MCF 10A (cell line): ENCODE measurements around the gene ZNF800. TPM values are rescaled to one million over a fixed set of nuclear protein-coding genes. Genes with fewer than 3 reads are reported as not detected.

Experiments
- BruUV-seq: library from RNA; stranded (reverse); fragments of 400-500 nt; replicated peaks from 2 replicates; lab custom pipeline; 2021; lab: Mats Ljungman, UMichigan
- CTCF ChIA-PET: fragments of 300-600 bp; sonication (Branson Sonifier 250); formaldehyde crosslinking; extraction: SDS; loops from one replicate; lab custom pipeline; 2021; ENCODE audit warnings: antibody characterized with exemption, inconsistent platforms; lab: Yijun Ruan, JAX
- POLR2A ChIA-PET: fragments of 300-600, 350-650 bp; sonication (Branson Sonifier 250); formaldehyde crosslinking; extraction: SDS; loops from one replicate; lab custom pipeline; 2020; ENCODE audit warnings: antibody characterized with exemption, inconsistent platforms; lab: Yijun Ruan, JAX
- DNase-seq: peaks from one replicate; pipeline ENCODE4 v3.0.0-alpha.2; 2018; ENCODE audit not compliant: unreplicated experiment
- H3K27ac Mint-ChIP-seq: one replicate; pipeline ENCODE4 v1.8.0; 2022; ENCODE audit warnings: mild to moderate bottlenecking, low read depth, mixed read lengths; ENCODE audit not compliant: unreplicated experiment
- H3K27me3 Mint-ChIP-seq: one replicate; pipeline ENCODE4 v1.8.0; 2022; ENCODE audit warnings: mixed read lengths; ENCODE audit not compliant: insufficient read depth, unreplicated experiment
- H3K36me3 Mint-ChIP-seq: one replicate; pipeline ENCODE4 v1.8.0; 2022; ENCODE audit warnings: mild to moderate bottlenecking, moderate library complexity, mixed read lengths; ENCODE audit not compliant: insufficient read depth, unreplicated experiment
- H3K4me1 Mint-ChIP-seq: one replicate; pipeline ENCODE4 v1.8.0; 2022; ENCODE audit warnings: mixed read lengths; ENCODE audit not compliant: insufficient read depth, unreplicated experiment
- H3K4me3 Mint-ChIP-seq: one replicate; pipeline ENCODE4 v1.8.0; 2022; ENCODE audit warnings: mild to moderate bottlenecking, moderate library complexity, mixed read lengths; ENCODE audit not compliant: unreplicated experiment
- H3K9me3 Mint-ChIP-seq: one replicate; pipeline ENCODE4 v1.8.0; 2022; ENCODE audit warnings: mixed read lengths; ENCODE audit not compliant: unreplicated experiment
- CTCF ChIP-seq: fragments of 200-600 bp; IDR thresholded peaks from one replicate; pipeline ENCODE4 v1.8.0; 2022; ENCODE audit warnings: antibody characterized with exemption, mild to moderate bottlenecking; ENCODE audit not compliant: unreplicated experiment
- intact Hi-C: fragments of 100-400 bp; cut with micrococcal nuclease; formaldehyde crosslinking; loops from 2 replicates; pipeline ENCODE4 v1.14.1; 2022
- total RNA-seq: library from RNA; stranded (reverse); gene quantifications from 2 replicates; pipeline ENCODE4 v1.2.3, GENCODE V29; 2022

ZNF800 gene
- total RNA-seq, 1 experiment from 2014 or later, result 51.7 TPM

- Mint-ChIP-seq H3K27me3 (peaks cover 4% of the 10 kb centered on the region), H3K36me3 (no peaks in the 10 kb centered on the region), H3K4me3 (no peak overlapping the region), H3K4me1 (peaks cover 7% of the 10 kb centered on the region), H3K27ac (no peak overlapping the region), H3K9me3 (peaks cover 8% of the 10 kb centered on the region)
- POLR2A ChIA-PET, result no interaction called here
- DNase-seq, result no peak
- BruUV-seq, result no TSS peak
- intact Hi-C loops, result no loop called here
- CTCF ChIA-PET, result no interaction called here
- no peak for TF ChIP-seq CTCF
Observed at GRCh38 chr7:127417346-127417745, 24.8 kb upstream of the ZNF800 start.

GRCh38 chr7:127415060-127415742 lies 22.7 kb upstream of the ZNF800 start:
- Mint-ChIP-seq H3K27me3 (peaks cover 24% of the 10 kb centered on the region), H3K36me3 (no peaks in the 10 kb centered on the region), H3K9me3 (peaks cover 8% of the 10 kb centered on the region), H3K4me1 (peaks cover 15% of the 10 kb centered on the region), H3K27ac (no peak overlapping the region), H3K4me3 (no peak overlapping the region)
- BruUV-seq, result no TSS peak
- no peak for TF ChIP-seq CTCF
- intact Hi-C loops, result no loop called here
- DNase-seq, result no peak
- CTCF ChIA-PET, result no interaction called here
- POLR2A ChIA-PET, result no interaction called here

GRCh38 chr7:127413962-127414361 lies 21.5 kb upstream of the ZNF800 start:
- DNase-seq, result no peak
- H3K4me3 Mint-ChIP-seq, result no peak overlapping the region
- no TSS peak for BruUV-seq
- H3K9me3 Mint-ChIP-seq, result peaks cover 8% of the 10 kb centered on the region
- H3K27ac Mint-ChIP-seq, result no peak overlapping the region
- no peaks in the 10 kb centered on the region for H3K36me3 Mint-ChIP-seq
- peaks cover 15% of the 10 kb centered on the region for H3K4me1 Mint-ChIP-seq
- POLR2A ChIA-PET, result interaction anchor here (1.3 kb wide), 1 partner anchor 22 kb away, joined by 4 read pairs; the partner anchor contains the start of gene ZNF800
- no peak for TF ChIP-seq CTCF
- peaks cover 24% of the 10 kb centered on the region for H3K27me3 Mint-ChIP-seq
- intact Hi-C loops, result no loop called here
- CTCF ChIA-PET, result no interaction called here

- H3K27me3 Mint-ChIP-seq, result peaks cover 24% of the 10 kb centered on the region
- no peak overlapping the region for H3K4me3 Mint-ChIP-seq
- H3K36me3 Mint-ChIP-seq, result no peaks in the 10 kb centered on the region
- POLR2A ChIA-PET, result interaction anchor here (1.3 kb wide), 1 partner anchor 21 kb away, joined by 4 read pairs; the partner anchor contains the start of gene ZNF800
- intact Hi-C loops, result no loop called here
- H3K9me3 Mint-ChIP-seq, result peaks cover 3% of the 10 kb centered on the region
- no peak overlapping the region for H3K27ac Mint-ChIP-seq
- BruUV-seq, result no TSS peak
- no peak for DNase-seq
- CTCF ChIA-PET, result no interaction called here
- TF ChIP-seq CTCF, result no peak
- H3K4me1 Mint-ChIP-seq, result peaks cover 15% of the 10 kb centered on the region
Observed at GRCh38 chr7:127413326-127413725, 20.8 kb upstream of the ZNF800 start.
